ENCODE results near the gene ACP2. TPM values are rescaled to one million over a fixed set of nuclear protein-coding genes. Genes with fewer than 3 reads are reported as not detected.
A peak's percentile ranks its signal among the peaks of the same experiment; 100 is the strongest.

The ACP2 gene
- total and polyA plus RNA-seq, 9 of the 15 experiments (the other 6 are each of a cell fraction or from before 2014, with no cell fraction given): 1.9 to 20.0 (median 11.6) TPM

DNA sequence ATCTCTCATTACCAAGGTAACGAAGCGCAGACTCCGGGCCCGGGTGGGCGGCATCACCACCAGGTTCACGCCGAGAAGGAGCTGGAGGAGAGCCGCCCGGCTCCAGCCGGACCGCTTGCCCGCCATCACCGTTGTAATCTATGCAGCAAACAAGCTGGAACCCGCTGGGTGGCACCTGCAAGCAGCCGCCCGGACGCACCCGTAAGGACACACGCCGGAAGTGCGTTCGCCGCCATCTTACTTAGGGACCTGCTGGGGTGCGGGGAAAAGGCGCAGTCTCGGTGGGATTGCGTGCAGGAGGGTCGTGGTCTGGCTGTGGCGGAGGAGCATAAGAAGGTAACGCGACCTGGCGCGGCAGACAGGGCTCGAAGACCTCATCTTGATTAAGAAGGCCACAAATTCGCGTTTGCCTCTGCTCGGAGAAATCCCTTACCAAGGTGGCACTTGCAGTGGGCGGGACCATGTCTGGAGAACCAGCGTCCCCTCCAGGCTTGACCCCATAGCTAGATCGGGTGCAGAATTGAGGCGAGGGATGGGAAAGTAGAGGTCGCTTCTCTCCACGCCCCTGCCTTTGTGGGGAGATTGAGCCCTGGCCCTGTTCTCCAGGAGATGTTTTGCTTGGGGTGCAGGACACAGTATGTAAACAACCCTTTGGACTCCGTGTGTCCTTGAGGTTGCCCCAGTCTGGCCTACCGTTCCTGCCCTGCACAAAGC lies at the start of gene ACP2 (continued):
- TF ChIP-seq ATF3 (IDR thresholded peaks at IDR 0.05) (peak; percentile 22; the same call in 1 of the 2 replicates), ATF3 (CRISPR knock-in tag; conservative IDR thresholded peaks at IDR 0.05) (0 out of 2 replicates have a peak, but pooled peaks have one; percentile 79), HMGN3 (IDR thresholded peaks at IDR 0.05; ENCODE audit: borderline replicate concordance, extremely low read depth, insufficient read length, low read depth, low read length) (peak; percentile 61), EP400 (IDR thresholded peaks at IDR 0.05) (peak; percentile 93), RFX7 (CRISPR knock-in tag; IDR thresholded peaks at IDR 0.05) (no peak), PHB (CRISPR knock-in tag; IDR thresholded peaks at IDR 0.05) (peak; percentile 82; the same call in 1 of the 2 replicates), RAD51 (IDR thresholded peaks at IDR 0.05; ENCODE audit: borderline replicate concordance, low read depth) (peak; percentile 43; the same call in 1 of the 2 replicates), ETS2 (tag; IDR thresholded peaks at IDR 0.05; ENCODE audit: borderline replicate concordance, poor library complexity, severe bottlenecking) (no peak), ZNF280A (IDR thresholded peaks at IDR 0.05; ENCODE audit: low read depth, partially characterized antibody) (no peak), CHD7 (IDR thresholded peaks at IDR 0.05; ENCODE audit: low read depth, low read length) (peak; percentile 77), ZNF140 (CRISPR knock-in tag; IDR thresholded peaks at IDR 0.05) (no peak)

Measured in K562 (cell line).